Measurements from ENCODE around the gene HMOX2.

GRCh38 chr16:4525634-4526277 is 49.6 kb downstream of the HMOX2 start:
- TF ChIP-seq, protein P1, sequence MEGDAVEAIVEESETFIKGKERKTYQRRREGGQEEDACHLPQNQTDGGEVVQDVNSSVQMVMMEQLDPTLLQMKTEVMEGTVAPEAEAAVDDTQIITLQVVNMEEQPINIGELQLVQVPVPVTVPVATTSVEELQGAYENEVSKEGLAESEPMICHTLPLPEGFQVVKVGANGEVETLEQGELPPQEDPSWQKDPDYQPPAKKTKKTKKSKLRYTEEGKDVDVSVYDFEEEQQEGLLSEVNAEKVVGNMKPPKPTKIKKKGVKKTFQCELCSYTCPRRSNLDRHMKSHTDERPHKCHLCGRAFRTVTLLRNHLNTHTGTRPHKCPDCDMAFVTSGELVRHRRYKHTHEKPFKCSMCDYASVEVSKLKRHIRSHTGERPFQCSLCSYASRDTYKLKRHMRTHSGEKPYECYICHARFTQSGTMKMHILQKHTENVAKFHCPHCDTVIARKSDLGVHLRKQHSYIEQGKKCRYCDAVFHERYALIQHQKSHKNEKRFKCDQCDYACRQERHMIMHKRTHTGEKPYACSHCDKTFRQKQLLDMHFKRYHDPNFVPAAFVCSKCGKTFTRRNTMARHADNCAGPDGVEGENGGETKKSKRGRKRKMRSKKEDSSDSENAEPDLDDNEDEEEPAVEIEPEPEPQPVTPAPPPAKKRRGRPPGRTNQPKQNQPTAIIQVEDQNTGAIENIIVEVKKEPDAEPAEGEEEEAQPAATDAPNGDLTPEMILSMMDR (IDR thresholded peaks at IDR 0.05; ENCODE audit: low read depth, low read length): no peak
- TF ChIP-seq POLR2A (IDR thresholded peaks at IDR 0.05; ENCODE audit: extremely low read depth, insufficient read length): no peak
- no peak for TF ChIP-seq MYC (IDR thresholded peaks at IDR 0.05; ENCODE audit: low read depth, low read length)
- TF ChIP-seq, protein P2, sequence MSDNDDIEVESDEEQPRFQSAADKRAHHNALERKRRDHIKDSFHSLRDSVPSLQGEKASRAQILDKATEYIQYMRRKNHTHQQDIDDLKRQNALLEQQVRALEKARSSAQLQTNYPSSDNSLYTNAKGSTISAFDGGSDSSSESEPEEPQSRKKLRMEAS (IDR thresholded peaks at IDR 0.05; ENCODE audit: low read depth, low read length): no peak

Data from NB4 (cell line).